GM21367 (cell line): ENCODE results near the gene IGSF21.

Source experiments
- ATAC-seq: cut with Tn5 transposase; IDR thresholded peaks from one replicate; pipeline ENCODE4 v1.9.1; 2021; ENCODE audit not compliant: unreplicated experiment

The IGSF21 gene

DNA sequence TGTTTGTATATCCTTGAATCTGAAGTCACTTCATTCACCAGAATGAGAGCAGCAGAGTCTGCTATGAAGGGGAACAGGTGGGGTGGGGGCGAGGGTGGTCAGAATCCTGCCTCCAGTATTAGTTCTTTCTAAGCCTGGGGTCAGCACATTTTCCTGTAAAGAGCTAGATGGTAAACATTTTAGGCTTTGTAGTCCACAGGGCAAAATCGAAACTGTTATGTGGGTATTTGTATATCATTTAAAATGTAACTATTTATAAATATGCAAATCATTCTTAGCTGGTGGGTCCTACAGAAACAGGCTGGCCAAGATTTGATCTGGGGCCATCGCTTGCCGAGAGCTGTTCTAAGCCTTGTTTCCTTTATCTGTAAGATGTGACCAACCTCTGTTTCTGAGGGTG is 96.0 kb downstream of the IGSF21 start:
- ATAC-seq, result no peak

DNA sequence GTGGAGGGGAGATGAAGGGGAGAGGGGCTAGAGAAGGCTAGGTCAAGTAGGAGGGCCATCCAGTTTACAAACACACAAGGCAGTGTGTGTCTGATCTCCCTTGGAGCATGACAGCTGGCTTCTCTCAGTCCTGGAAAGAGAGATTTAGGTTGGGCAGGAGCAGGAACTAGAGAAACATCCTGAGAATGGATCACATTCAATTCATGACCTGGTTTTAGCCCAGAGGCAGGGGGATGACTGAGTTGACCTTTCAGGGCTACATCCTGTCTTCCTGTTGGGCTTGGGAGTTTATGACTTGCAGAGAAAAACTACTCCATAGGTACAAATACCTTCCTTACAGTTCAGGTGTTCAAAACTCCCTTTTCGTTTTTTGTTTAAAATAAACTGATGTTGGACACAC is 97.0 kb downstream of the IGSF21 start:
- no peak for ATAC-seq

DNA sequence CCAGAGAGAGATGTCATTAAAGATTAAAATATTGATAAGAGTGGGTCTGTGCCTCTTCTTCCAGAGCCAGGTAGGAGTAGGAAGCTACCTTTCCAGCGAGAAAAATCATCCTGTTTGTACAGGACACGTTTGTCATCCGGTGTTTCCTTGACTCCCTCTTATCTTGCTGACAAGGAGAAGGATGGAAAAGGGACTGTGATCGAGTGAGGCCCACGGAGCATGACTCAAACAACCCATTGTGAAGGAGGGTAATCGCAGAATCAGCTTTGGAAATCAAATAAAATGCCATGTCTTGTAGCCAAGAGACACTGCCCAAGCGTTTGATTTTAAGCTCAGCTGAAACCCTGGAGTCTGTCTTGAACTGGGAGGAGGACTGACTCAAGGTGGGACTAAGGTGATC is 97.7 kb downstream of the IGSF21 start:
- no peak for ATAC-seq

DNA sequence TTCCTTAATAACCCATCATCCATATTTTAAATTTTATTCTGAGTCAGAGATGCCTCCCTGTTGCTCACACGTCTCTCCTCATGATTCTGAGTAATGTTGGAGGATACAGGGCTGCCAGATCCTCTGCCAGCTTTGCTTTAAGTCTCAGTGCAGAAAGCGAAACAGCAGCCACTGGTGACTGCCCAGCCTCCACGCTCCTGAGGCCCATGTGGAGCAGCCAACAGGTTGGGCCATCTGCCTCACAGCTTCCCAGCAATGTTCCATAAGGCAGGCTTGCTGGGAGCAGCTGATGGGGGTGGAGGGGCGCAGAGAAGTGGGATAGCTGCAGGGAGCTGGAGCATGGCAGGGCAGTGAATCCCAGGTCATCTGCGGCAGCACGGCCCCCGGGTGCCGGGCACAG is 104.2 kb downstream of the IGSF21 start:
- ATAC-seq, result no peak

DNA sequence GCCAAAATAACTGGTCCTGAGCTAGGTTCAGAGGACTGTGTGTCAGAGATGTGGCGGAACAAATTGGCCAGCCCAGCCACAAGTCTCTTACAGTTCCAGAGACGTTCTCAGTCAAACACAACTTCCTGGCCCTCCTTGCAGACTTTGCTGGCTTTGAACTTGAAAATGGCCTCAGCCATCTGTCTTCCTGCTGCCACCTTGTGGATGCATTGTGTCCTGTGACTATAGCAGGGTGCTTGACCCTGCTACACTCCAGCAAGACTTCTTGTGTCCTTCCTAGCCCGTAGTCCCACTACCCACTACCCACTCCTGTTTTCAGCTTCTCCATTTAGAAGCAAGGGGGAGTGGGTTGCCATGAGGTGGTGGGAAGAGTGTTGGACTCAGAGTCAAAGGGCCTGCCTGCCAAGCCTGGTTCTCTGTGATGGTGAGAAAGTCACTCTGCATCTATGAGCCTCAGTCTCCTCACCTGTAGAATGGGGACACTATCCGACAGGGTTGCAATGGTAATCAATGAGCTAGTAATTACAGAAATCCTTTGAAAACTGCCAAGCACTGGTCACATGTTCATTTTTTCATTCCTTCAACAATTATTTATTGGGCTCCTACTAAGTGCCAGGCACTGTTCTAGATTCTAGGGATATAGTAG is 109.9 kb downstream of the IGSF21 start:
- ATAC-seq, result no peak

DNA sequence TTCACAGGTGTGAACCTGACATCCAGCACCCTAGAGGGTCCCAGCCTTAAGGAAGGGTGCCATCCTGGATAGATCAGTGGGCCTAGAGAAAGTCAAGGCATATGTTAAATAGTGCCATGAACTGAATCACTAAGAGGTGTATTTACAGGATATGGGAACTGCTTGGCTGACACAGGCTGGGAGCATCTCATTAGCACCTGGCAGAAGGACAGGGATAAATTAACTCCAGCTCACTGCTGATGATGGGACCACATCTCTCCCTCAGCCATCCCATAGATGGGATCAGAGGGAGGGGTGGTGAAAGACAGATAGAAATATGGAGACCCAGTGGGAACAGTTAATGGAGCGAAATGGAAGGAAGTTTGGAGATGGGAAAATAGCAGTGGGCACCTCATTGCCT is 122.0 kb downstream of the IGSF21 start:
- no peak for ATAC-seq

DNA sequence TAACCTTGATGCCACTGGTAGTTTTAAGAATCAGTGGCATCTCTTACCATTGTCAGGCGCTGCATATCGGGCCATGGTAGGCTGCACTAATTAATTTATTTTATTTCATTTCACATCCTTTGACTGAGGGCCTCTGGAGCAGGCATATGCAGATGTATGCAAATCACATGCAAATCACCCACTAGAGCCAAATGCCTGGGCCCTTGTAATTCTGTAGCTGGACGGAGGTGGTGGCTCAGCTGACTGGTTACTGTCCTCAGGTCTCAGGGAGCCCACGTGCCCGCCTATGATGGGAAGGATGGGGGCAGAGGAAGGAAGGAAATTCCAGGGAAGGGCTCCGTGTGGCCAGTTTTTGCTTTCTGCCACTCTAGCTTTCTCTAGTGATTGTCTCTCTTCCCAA is 122.7 kb downstream of the IGSF21 start:
- no peak for ATAC-seq

DNA sequence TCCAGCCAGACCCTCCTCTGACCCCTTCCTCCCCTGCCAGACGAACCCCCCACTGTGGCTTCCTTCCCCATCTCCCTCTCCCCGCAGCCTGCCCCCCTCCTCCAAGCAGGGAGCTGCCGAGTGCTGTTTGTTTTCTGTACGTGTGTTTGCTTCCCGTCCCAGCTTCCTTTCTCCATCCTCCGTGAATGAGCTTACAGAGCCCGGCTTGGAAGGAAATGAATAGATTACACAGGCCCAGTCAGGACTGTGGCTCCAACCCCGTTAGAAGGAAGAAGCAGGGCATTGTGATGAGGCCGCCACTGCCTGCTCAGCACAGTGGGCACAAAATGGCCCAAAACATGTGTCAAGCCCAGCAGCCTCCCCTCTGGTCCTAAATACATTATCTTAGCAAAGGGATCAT is 123.2 kb downstream of the IGSF21 start:
- ATAC-seq, result no peak

DNA sequence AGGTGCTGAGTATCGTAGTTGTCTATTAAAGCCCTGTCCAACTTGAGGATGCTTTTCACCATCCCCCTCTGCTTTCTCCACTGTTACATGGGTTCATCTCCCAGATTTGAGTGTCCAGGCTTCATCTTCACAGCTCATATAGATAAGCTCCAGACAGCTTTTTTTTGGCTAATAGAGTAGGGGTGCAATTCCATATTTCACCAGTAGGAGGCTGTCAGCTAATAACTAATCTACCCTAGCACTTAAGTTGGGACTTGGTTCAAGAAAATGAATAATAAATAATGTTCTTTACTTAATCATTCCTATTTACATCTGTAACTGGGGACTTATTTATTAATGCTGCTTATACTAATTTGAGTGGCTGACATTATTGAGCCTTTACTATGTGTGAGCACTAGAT is 124.5 kb downstream of the IGSF21 start:
- ATAC-seq, result no peak

DNA sequence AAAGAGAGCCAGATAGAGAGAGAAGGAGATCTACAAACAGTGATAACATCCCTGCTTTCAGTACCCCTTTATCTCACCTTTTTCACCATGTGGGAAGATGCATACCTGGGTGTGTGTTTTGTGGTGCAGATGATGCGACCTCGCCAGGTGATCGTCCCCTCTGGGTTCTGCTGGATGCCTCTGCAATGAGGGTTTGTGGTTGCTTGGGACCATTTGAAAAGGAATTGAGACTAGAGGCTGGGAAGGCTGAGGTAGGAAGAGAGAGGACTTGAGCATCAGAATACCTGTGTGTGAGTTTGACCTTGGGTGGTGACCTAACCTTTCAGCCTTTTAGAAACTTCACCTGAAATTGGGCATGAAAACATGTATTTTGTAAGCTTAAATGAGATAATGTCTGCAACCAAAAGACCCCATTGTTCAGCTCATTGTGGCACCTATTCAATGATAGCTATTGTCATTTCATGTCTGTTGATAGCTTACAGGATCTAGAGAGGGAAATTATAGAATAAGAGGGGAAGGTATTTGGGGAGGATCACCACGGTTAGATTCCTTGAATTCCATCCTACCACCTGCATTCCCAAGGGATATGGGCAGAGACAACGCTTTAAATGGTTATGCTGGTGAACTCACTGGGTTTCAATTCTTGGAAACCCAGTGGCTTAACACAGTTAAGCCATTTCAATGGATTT is 125.7 kb downstream of the IGSF21 start:
- ATAC-seq, result no peak

DNA sequence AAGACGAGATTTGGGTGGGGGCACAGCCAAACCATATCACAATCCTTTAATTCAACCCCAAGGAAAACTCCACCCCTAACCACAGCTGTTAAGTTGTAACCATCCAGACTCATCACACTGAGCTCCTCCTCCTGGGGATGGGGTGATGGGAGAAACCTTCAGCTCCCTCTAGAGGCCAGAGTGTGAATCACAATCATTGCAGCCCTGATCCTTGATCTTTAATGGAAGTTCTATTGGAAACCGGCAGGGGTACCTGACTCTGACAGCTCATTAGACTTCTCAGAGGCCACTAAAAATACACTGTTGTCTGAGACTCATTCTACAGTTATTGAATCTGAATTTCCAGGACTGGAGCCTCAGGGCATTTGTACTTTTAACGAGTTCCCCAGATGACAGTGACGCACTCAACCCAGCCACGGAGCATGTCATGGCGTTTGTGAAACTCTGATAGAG is 127.2 kb downstream of the IGSF21 start:
- ATAC-seq, result no peak

DNA sequence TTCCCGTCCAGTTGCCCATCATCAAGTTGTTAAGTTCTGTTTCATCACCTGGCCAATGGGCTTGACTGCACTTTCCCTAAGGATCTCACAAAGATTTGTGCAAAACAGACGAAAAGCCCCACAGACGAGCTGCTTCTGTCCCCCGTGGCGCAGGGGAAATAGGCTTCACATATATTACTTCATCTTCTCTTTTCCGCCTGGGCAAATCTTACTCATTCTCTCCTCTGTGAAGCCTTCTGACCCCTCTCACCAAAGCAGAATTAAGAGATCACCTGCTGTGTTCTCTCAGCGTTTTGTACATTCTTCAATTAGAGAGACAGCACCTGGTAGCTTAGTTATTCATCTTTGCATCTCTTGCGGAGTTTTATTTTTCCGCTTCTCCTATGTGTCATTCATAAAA is 129.8 kb downstream of the IGSF21 start:
- ATAC-seq, result no peak

DNA sequence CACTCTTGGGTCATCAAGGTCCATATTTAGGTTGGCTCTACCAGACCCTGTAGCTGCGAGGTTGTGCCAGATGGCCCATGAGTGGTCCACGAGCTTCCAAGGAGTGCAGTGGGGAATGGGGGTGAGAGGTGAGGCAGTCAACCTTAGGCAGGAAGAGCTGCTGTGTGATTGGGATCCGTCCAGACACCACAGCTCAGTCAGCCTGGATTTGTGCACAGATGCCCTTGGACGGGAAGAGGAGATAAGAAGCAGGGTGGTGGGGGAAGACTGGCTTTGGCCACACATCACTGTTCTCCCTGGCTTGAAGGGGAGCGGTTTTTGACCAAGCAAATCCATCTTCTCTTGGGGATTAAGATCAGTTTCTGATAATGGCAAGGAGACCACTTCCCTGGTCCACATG is 130.6 kb downstream of the IGSF21 start:
- ATAC-seq, result no peak

DNA sequence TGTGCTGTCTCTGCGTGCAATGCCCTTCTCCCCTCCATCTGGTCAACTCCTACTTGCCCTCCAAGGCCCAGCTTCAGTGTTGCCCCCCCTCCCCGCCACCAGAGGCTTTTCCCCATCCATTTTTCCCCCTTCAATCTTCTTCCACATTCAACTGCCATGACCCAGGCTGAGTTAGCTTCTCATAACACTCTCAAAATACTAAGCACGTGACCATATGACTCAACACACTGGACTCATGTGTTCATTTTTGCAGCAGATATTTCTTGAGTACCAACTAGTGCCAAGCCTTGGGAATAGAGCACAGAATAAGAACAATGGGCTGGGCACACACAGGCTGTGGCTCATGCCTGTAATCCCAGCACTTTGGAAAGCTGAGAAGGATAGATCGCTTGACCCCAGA is 132.1 kb downstream of the IGSF21 start:
- ATAC-seq, result no peak

DNA sequence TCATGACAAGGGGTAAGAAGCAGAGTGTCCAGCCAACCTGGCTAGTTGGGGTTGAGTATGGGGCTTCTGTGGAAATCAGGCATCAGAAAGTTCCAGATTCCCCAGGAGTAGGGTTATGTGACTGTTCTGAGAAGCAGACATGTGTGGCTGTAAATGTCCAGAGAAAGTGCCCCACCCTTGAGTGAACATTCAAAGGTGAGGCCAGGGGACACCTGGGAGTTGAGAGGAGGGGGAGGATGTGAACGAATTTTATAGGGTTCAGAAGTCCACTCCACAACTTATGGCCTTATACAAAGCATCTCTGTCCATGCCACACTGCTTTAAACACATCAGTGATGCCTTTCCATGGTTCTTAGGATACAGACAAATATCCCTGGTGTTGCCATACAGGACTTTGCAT is 133.3 kb downstream of the IGSF21 start:
- ATAC-seq, result no peak

DNA sequence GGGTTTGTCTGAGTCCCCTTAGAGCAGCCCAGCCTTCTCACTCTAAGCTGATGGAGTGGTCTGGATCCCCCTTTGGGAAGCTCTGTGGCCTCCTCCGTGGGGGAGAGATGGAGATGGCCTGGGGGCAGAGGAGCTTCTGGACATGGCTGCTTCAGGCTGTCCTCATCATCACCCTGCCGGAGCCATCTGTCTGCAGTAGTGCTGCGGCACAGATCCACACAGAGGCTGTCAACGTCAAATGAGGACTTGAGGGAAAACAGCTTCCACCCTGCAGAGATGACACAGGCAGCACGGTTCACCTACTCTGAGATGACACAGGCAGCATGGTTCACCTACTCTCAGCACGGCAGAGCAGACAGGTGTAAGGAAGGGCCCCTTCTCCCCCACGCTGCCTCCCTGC is 134.3 kb downstream of the IGSF21 start:
- no peak for ATAC-seq

DNA sequence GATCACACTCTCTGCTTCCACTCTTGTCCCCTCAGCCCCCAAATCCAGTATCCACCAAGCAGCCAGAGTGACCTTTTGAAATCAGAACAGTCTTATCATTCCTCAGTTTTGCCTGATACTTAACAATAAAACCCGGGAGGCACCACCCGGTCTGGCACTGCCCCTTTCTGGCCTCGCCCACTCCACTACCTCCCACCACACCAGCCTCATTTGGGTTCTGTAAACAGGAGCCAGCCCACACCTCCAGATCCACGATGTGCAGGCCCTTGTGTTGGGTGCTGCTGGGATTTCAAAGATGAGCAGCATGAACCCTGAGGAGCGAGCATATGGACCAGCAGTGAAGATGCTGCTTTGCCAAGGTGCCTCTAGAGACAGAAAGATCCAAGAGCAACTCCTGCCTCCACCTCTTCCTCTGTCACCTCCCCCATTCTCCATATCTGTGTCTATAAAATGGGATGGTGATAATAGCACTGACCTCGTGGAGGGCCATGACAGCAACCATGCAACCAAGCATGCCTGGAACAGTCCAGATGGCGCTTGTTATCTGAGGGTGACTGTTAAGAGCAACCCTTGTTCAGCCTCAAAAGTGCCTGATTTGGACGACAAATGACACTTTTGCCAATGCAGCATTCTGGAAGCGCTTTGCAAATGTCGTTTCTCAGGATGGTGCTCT is 136.0 kb downstream of the IGSF21 start:
- ATAC-seq, result no peak

DNA sequence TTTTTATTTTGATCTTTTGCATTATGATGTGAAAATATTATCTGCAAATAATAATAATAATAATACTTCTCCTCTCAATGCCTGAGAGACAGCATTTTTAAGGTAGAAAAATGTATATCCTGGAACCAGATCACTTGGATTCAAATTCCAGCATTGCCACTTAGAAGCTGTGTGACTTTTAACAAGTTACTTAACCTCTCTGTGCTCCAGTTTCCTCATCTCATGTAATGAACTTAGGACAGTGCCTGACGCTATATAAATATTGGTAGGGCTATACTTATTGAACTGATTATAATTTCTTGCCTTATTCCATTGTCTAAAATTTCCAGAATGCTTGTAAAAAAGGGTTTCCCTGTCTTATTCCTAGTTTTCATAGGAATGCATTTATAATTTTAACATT is 137.2 kb downstream of the IGSF21 start:
- no peak for ATAC-seq

DNA sequence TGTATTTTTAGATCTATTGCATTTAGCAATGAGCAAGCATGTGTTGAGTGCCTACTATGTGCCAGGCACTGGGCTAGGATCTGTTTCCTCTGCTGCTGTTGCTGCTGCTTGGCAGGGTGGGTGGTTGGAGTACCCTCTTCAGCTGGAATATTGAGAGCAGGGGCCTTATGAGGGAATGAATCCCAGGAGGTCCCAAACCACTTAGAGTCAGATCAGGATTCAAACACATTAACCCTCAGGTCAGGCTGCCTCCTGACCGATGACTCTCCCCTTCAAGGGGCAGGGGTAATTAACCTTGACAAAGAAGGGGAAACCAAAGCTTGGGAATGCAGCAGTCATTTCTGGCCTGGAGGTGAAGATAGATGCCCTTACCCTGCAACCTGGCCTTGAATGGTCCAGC is 138.0 kb downstream of the IGSF21 start:
- no peak for ATAC-seq

DNA sequence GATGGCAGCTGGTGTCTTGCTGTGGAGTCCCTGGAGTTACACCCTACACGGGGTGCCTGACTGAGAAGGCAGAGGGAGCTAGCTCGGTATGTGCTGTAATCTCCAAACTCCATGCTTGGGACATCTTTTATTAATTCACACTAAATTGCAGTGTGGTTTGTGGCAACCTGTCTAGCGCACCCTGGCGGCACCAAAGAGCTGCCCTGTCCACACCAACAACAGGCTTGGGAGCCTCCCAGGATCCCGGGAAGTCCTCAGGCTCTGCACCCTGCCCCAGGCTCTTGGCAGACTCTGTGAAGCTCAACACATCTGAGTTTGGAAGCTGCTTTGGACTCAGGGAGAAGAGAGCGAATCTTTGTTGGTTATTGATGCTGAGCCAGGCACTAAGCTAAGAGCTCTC is 138.9 kb downstream of the IGSF21 start:
- no peak for ATAC-seq

DNA sequence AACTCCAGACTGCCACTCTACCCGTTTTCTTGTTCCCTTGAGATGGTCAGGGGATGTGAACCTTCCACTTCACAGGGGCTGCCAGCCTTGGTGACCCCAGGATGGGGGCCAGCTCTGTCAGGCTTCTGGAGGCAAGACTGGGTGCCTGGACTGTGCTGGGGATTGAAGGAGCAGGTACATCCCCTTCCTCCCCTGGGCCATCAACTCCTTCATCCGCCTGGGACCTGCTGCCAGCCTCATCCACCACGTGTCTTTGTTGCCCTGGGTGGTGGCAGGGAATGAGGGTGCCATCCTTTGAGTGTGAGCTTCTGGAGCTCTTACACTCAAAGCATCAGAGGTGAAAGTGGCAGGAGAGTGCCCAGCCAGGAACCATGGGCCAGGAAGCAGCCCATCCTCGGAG is 139.6 kb downstream of the IGSF21 start:
- no peak for ATAC-seq

DNA sequence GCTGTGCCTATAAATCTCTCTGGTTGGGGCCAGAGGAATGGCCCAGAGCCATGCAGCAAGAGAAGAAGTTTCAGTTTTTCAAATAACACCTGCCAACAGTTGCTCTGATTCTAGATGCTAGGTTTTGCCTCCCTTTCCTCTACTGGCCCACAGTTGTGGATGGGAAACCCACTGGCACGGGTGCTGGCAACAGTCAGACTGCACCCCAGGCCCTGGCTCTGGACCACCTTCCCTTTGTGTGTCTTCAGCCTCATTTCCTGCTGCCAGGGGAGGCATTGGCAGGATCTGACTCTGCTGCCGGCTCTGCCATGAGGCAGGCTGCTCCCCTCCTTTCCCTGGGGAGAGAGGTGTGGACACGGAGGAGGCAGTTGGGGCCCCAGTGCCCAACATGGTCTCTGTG is 142.0 kb downstream of the IGSF21 start:
- no peak for ATAC-seq
